GM21576 (cell line): ENCODE results near the gene GAS2L3.
A peak's percentile ranks its signal among the peaks of the same experiment; 100 is the strongest.

Experiments used
- ATAC-seq: cut with Tn5 transposase; IDR thresholded peaks from one replicate; pipeline ENCODE4 v1.9.1; 2021; ENCODE audit warnings: mild to moderate bottlenecking, moderate library complexity; ENCODE audit not compliant: unreplicated experiment

The GAS2L3 gene

DNA sequence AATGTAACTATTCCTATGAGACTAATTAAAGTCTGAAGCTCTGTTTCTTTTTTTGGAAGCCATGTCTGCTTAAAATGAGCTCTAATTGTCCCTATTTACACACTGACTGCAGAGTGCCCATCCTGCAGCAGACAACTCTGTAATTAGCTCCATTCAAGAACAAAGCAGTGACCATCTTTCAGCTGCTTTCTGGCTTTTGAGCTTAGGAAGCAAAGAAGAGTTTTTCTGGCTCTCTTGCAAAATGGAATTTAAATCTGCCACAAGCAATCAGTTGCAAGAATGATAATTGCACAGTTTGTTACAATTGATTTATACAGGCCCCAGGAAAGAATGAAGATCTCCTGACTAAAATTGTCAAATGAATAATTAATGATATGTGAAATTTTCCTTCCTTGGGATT, 83.4 kb downstream of the GAS2L3 start:
- no peak for ATAC-seq

DNA sequence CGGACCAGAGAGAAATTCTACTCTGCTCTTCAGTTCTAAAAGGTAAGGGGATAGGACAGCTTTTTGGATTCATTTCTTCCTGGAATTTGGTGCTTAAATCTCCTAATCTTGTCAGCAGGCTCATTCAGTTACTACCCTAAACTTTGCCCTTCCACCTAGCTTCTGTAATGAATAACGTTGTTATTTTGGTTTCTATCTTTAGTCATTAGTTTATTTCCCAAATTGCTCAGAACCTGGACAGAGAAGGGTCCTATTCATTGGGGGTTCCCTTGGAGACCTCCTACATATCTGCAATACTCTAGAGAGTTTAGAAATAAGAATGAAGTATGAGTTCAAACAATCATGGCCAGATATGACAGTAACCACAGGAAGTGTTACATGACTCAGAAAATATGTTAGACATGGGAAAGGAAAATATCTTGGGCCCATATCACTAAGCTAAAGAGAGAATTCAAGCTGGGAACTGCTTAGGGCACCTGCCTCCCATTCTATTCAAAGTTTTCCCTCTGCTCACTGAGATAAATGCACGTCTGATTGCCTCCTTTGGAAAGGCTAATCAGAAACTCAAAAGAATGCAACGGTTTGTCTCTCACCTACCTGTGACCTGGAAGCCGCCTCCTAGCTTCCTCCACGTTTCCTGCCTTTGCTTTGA, 87.9 kb downstream of the GAS2L3 start:
- ATAC-seq = no peak

DNA sequence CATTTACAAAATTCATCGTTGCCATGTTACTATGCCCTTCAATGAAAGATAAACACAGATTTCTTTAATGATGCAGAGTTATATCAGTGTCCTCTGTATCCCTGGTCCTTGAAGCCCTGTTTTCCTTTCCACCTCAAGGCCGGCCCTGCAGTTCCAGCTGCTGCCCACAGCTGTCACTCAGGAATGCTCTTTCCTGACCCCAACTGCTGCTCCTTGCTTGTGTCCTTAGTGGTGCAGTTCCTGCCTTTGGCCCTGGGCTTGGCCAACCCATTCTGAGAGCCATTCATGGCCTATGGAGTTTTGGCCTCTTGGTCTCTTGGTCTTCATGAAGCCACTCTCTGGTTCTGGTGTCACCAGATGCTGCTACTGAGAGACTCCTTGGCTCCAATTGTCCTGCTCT, 93.1 kb downstream of the GAS2L3 start:
- ATAC-seq = no peak

DNA sequence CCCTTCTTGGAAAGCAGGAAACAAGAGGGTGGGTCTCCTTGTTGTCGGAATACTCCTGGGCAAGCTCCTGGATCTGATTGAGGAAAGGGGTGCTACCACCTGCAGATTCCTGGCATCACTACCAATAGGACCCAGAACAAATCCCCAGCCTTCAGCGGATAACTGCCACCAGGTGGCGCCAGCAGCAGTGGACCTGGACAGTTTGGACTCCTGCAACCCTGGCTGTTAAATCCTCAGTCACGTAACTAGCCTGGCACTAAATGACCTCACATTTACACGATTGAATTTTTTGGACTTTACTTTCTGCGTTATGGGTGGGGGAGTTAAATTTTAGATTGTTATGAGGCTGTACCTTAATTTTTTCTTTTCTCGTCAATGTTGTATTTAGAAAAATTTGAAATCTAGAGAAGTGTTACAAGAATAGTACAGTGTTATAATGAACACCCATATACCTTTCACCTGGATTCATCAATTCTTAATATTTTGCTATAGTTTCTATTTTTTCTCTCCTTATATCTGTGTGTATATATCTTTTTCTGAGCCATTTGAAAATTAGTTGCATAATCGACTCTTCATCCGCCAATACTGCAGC, 95.6 kb downstream of the GAS2L3 start:
- ATAC-seq = peak; percentile 85

DNA sequence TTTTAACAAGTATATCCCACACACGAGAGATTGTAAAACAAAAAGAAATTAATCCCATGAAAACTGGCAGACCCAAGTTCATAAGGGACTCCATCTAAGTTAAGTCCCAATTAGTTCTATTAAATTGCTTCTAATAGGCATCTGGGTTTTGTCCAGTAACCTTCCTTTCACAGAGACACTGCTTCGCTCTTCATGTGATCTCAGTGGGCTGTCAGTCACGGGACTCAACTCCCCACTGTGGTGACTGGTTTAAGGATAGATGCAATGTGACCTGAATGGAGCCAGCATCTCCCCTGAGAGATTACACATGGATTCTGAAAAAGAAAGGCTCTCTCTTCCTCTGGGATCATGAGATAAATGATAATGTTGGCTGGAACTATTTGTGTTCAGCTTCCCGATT, 96.4 kb downstream of the GAS2L3 start:
- ATAC-seq = no peak

DNA sequence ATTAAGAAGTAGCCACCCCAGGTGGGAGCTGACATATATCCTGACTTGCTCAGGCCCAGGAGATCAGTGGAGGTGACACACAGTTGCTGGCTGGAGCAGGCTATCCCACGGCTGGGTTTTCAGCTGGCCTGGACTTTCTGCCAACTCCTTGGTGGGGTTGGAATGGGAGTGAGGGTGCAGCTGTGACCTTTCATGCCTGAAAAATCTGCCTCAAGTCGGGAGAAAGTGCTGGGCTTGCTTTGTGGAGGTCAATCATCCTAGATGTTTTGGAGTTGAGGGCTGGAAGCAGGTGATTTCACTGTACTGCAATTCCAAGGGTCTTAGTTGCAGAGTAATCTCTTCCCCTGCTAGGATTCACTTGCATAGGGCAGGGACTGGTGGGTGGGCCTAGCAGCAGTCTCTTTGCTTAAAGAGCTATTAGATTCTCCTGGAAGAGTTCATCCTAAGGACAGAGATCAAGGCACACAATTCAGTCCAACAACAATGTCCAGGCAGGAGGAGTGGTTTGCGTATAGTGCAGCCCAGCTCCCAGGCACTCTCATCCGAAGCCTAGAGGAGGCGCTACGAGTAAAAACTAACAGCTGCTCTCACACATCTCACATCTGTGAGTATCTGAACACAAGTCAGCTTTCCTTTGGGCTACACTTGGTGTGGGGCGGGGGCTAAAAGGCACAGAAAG, 98.1 kb downstream of the GAS2L3 start:
- ATAC-seq = no peak

DNA sequence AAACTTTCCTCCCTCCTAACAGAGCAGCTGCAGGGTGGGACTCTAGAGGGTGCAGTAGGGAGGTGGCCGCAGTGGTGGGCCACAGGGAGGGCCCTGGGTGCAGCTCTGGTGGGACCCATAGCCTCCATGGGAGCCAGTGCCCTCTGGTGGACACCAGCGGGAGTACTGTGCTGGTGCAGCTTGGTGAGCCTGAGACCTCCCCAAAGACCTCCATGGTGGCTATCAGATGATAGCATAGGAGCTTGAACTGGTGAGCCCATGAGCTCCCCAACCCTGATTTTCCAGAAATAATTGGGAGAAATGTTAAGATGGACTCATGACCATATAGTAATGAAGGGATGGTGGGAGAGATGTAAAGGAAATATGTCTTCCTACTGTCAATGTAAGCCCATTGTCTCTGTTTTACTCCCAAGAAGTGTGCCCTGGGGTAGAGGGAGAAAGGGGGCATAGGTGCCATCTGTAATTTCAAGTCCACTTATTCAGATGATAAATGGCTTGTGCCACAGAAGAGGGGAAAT, 98.7 kb downstream of the GAS2L3 start:
- peak; percentile 65 for ATAC-seq

DNA sequence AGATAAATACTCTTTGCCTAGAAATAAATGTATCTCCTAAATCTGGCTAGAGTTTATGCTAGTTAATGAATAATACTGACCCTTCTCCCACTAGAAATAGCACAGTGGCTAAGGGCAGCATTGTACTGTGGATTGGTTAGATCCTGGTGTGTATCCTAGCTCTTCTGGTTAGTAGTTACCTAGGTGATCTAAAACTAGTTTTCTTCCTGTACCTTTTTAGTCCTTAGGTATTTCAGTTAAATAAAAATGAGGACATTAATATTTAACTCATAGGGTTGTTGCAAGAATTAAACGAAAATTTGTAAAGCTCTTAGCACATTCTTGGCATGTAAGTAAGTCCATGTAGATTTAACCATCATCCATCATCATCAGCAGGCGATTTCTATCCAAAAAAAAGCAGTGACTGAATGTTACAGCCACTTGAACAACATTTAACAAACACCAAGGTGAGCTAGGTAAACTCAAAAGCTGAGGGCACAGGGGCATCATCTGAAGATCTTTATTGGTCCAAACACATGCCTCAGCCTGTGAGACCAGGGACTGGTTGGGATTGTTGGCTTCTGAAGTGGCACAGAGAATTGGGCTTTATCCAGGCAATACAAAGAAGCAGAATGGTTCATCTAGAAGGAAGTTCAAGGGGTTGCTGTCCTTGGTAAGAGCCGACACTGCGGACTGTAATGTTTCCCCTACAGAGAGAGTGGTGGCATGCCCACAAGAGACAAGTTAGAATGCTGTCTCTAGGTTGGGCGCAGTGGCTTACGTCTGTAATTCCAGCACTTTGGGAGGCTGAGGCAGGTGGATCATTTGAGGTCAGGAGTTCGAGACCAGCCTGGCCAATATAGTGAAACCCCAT, 100.8 kb downstream of the GAS2L3 start:
- ATAC-seq = no peak
